ENCODE results near the gene PRKCG.
"Not testable (repeated sequence)": the region's sequence is repeated elsewhere in the genome, so short reads cannot be mapped to it uniquely, and the experiment has no call there.

Gene PRKCG

DNA sequence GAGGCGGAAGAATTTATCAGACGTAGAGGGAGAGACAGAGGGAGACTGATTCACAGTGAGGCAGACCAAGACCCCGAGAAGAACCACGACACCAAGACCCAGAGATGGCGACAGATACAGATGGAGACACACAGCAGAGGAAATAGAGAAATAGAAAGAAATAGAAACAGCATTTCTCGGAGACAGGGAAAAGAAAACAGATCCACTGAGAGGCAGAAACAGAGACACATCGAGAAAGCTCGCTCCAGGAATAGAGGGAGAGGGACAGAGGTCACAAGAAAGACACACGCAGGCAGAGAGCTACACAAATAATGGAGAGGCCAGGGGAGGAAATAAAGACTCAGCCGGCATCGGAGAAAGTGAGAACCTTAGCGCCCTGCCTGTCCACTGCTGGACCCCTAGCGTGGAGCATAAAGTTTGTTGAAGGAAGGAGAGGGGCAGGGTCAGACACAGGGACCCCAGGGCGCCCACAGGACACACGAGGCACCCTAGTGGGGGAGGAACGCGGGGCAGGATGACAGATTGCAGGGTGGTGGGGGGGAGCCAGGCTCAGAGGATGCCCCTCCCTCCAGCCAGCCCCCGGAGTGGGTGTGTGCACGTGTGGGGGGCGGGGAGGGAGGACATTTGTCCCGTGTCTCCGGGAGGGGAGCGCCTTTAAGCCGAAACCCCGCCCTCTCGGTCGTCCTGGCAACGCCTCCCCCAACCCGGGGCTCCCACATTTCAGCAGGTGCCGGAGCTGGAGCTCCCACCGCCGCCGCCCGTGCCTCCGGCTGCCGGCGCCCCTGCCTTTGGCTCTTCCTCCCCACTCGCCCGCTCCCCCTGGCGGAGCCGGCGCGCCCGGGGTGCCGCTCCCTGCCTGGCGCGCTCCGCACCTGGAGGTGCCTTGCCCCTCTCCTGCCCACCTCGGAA lies at the start of gene PRKCG:
PRKCG (plus strand) TSS at position 716 of the 909 bp plus-strand sequence. CDS start 298 bp downstream, outside the sequence.
- no peak for DNase-seq (ENCODE audit: low read depth)

DNA sequence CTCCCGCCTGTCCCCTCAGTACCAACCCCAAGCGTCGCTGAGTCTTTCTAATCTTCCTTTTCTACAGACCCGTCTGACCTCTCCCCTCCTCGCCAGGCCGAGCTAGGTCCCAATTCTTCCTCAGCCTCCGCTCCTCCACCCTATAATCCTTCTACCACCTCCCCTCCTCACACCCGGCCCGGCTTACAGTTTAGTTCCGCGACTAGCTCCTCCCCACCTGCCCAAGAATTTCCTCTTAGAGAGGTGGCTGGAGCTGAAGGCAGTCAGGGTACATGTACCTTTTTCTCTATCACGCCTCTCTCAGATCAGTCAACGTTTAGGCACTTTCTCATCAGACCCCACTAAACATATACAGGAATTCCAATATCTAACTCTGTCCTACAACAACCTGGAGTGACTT lies 49.1 kb upstream of the PRKCG start:
- not testable (repeated sequence) for DNase-seq (ENCODE audit: low read depth)

DNA sequence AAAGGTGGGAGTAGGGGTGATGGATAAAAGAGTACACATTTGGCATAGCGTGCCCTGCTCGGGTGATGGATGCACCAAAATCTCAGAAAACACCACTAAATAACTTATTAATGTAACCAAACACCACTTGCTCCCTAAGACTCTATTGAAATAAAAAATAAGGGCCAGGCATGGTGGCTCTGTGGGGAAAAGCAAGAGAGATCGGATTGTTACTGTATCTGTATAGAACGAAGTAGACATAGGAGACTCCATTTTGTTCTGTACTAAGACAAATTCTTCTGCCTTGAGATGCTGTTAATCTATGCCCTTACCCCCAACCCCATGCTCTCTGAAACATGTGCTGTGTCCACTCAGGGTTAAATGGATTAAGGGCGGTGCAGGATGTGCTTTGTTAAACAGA lies 43.6 kb upstream of the PRKCG start:
- DNase-seq (ENCODE audit: low read depth): not testable (repeated sequence)

DNA sequence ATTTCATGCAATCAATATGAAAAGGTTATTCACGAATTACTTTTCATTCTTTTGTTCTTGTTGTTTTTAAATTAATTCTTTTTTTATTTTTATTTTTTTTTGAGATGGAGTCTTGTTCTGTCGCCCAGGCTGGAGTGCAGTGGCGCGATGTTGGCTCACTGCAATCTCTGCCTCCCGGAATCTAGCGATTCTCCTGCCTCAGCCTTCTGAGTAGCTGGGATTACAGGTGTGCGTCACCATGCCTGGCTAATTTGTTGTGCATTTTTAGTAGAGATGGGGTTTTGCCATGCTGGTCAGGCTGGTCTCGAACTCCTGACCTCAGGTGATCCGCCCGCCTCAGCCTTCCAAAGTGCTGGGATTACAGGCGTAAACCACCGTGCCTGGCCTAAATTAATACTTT lies 41.8 kb upstream of the PRKCG start:
- DNase-seq (ENCODE audit: low read depth): not testable (repeated sequence)

DNA sequence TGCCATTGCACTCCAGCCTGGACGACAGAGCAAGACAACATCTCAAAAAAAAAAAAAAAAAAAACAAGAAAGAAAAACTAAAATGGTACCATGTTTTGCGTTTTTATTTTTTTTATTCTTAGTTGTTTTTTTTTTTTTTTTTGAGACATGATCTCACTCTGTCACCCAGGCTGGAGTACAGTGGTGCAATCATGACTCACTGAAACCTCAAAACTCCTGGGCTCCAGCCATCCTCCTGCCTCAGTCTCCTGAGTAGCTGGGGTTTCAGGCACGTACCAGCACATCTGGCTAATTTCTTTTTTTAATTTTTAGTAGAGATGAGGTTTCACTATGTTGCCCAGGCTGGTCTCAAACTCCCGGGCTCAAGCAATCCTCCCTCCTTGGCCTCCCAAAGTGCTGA lies 41.1 kb upstream of the PRKCG start:
- DNase-seq (ENCODE audit: low read depth): peak; percentile 82

DNA sequence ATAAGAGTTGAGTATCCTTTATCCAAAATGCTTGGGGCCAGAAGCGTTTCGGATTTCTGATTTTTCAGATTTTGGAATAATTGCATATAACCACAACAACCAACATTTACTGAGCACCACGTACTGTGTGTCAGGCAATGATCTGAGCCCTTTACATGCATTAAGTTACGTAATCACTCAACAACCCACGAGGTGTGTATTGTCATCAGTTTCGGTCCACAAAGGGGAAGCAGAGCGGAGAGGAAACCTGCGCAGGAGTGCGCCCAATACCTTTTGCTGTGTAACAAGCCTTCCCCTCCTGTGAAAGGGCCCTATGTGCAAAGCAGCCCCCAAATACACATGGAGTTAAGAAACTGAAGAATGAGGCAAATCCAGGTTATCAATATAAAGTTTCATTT lies 37.1 kb upstream of the PRKCG start:
- DNase-seq (ENCODE audit: low read depth): no peak

DNA sequence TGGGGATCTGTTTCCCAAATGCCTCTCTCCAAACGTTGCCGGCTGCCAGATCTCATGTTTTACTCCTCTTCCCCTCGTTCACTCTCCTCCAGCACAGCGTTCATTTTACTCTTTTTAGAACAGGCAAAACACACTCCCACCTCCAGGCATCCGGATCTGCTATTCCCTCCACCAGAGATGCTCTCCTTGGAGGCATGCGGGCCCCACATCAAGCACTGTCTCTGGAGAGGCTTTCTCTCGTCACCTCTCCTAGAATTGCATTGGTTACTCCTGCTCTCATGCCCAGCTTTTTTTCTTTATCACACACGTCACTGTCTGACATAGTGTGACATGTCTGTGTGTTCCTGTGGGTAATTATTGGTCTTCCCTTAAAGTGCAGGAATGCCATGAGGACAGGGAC lies 34.4 kb upstream of the PRKCG start:
- no peak for DNase-seq (ENCODE audit: low read depth)

DNA sequence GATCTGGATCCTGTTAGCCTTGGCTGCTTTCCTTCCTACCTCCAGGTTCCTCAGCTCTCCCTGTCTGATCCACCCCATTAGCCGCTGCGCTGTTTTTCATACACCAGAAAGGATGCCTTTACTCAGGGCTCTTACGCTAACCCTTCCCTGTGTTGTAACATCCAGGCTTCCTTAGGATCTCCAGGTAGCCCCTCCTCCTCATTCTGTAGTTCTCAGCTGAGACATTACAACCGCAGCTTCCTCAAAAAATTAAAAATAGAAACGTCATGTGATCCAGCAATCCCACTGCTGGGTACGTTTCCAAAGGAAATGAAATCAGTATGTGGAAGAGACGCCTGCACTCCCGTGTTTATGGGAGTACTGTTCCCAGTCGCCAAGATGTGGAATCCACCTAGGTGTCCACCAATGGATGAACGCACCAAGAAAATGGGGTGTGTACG lies 32.7 kb upstream of the PRKCG start:
- DNase-seq (ENCODE audit: low read depth): peak; percentile 72

DNA sequence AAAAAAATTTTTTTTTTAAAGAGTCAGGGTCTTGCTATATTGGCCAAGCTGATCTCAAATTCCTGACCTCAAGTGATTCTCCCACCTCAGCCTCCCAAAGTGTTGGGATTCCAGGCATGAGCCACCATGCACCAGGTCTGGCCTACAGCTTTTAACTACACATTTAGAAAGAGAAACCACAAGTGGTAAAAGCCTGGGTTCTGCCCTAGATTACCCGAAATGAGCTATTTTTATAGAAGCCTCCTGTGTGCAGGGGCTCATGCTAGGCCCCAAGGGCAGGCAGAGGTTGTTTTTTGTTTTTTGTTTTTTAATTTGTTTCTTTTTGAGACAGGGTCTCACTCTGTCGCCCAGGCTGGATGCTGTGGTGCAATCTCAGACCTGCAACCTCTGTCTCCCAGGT lies 28.3 kb upstream of the PRKCG start:
- no peak for DNase-seq (ENCODE audit: low read depth)

DNA sequence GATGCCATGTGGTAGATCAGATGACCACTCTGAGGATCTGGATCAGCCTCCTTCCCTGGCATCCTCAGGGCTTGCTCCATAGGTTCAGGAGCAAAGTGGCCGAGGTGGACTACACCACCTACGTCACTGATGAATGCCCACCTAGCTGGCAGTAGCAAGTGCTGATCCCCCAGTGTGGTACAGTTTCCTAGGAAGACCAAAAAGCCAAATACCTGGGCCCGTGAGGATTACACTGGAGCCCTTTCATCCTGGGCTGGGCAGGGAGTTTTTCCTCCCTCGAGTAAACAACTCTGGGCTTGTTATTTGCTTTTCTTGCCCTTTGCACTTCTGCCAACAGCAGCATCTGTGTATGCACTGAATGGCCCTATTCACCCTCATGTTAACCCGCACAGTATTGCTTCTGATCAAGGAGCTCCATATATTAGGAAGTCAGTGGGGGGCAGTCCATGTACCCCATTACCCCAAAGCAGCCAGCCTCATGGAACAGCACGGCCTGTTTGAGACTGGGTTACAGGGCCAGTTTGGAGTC lies 17.6 kb upstream of the PRKCG start:
- no peak for DNase-seq (ENCODE audit: low read depth)

DNA sequence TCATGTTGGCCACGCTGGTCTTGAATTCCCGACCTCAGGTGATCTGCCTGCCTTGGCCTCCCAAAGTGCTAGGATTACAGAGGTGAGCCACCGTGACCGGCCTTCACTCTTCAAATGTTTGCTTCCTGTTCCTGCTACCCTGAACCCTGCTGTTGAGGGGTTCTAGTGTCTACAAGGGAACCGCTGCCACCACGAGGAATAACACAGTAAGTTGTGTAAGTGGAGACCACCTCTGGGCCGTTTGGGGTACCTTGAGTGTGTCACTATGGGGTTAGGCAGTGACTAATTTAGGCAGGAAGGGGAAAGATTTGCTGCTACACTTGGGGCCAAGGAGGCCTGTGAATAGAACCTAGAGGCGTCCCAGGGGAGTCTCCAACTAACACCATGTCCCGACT lies 16.5 kb upstream of the PRKCG start:
- DNase-seq (ENCODE audit: low read depth): no peak

DNA sequence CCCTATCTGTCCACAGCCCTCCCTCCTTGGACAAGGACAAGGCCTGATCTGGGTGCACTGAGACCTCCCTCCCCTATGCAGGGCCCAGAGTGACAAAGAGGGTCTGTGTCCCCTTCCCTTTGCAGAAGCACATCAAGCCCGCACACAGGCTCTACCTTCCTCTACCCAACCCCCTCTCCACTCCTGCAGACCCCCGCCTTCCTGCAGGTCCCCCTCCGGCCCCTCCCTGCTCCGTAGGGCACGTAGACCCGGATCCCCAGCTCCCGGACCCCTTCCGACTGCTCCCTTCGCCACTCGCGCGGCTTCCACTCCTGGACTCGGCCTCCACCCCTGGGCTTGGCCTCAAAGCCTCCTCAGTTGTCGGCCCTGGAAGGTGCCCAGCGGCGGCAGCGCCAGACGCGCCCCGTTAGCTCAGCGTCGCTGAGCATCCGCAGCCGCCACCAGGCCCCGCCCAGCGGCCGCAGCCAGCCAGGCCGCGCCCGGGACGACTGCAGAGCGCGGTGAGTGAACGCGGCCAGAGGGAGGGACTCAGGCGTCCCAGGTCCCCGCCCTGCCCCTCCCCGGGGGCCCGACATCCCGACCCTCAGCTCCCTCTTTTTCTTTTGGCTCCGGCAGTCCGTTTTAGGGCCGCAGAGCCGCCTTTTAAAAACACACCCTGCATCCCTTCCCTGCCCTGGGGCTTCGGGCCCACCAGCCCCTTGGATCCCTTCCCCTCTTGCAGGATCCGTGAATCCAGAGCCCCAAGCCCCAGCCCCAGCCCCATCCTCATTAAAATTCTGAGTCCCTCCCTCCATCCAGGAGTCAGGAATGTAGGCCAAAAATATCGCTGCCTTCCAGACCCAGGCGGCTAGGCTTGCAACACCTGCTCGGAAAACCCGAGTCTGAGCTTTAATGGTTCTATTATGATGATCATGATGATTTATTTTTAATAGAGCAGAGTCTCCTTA lies 15.8 kb upstream of the PRKCG start:
- no peak for DNase-seq (ENCODE audit: low read depth)

DNA sequence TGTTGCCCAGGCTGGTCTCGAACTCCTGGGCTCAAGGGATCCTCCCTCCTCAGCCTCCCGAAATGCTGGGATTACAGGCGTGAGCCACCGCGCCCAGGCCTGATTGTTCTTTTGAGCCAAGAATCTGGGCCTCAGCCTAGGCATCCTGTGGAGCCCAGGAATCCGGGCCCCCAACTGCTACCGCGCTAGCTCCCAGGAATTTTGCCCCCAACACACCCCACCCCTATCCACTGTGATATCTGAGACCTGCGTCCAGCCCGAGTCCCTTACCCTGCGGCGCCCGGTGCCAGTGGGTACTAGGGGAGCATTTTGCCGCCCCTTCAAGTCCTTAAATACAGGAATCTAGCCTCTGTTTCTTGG lies 15.2 kb upstream of the PRKCG start:
- no peak for DNase-seq (ENCODE audit: low read depth)

DNA sequence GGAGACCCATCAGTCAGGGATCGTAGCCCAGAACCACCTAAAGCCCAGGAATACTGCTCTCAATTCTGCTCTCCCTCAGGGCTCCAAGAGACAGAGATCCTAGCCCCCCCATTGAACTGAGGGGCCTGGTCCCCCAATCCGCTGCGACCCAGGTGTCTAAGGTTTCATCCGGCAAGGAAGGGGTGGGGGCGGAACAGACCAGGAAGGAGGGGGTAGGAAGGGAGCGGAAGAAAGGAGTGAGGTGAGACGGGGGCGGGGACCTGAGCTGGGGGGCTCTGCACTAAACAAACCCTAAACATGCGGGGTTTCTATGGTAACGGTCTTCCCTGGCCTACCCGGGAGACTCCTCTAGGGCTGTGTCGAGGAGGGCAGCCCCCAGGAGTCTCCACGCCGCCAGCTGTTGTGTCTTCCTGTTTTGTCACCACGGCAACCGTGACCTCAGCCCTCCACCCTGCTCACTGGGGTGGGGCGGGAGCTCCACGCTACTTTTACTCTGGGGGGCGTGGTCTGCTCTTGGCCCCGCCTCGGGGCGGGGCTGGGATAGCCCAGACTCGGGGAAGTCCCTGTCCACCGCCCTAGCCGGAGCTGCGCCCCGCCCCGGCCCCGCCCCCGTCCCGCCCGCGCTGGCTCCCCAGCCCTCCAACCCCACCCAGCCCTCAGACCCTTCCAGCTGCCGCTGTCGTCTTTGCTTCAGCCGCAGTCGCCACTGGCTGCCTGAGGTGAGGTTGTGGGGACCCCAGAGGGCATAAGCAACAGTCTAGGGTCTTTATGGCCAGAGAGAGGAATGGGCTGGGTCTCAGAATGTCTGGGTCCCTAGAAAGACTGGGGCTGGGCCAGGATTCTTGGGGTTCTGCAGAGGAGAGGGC lies 14.5 kb upstream of the PRKCG start, which contains the start of gene MYADM:
MYADM (plus strand) TSS at position 659 of the 866 bp plus-strand sequence. CDS start 5,647 bp downstream, outside the sequence.
- DNase-seq (ENCODE audit: low read depth): peak; percentile 99

DNA sequence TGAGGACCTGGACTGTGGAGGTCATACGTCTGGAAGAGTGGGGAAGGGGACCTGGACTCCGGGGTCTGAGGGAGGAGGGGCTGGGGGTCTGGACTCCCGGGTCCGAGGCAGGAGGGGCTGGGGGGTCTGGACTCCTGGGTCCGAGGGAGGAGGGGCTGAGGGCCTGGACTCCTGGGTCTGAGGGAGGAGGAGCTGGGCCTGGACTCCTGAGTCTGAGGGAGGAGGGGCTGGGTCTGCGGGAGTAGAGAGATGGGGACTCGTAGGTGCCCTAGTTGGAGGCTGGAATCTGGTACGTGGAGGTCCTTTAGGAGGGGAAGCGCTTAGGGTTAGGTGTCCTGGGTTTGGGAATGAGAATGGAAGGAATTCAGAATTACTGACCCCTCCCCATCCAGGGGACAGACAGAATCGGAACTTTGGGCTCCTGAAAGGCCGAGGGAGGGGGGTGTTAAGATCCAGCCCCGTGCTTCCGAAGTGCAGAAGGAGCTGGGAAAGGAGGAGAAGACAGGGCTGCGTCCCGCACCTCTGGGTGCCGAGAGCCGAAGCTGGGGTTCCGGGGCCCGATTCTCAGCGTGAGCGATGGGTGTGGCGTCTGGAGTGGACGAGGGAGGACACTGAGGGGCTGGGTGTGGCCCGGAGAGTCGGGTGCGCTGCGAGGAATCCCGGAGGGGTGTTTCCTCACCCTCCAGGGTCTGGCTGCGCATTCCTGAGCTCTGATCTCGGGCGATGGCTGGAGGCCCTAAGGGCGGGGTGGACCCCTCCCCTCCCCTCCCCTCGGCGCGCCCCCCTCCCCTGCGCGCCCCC lies 13.7 kb upstream of the PRKCG start:
- no peak for DNase-seq (ENCODE audit: low read depth)

DNA sequence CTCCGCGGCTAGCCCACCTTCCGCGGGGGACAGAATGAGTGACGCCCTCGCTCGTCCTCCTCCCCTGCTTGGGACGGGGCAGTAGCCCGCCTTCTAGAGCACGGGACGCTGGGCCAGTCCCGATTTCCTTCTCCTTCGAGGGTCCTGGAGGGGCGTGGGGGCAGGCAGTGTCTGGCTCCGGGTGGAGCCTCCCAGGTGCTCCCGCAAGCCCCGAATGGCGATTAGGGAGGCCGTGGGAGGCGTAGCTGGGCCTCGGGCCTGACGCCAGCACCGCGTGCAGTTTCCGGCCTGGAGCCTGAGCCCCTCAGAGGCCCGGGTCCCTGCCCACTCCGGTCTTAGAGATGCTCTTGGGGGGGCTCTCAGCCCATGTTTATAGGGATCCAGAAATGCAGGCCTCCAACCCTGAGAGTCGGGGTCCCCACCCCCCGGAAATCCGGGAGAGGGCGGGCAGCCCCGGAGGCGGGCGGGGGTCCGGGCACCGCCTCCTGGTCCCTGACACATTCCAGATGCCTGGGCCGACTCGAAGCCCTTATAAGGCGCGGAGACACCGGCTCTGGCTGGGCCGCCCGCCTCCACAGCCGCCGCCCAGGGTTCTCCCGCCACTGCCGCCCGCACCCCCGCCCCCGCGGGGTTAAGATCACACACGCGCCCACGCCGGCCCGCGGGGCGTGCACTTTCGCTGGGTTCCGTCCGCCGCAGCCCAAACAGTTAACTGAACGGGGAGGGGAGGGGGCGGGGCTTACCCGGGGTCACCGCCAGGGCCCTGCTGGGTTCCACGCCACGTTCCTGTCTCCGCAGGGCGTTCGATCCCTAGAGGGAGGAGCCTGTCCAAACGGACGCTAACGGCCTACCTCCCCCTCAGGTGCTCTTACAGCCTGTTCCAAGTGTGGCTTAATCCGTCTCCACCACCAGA lies 12.8 kb upstream of the PRKCG start:
- peak; percentile 72 for DNase-seq (ENCODE audit: low read depth)

DNA sequence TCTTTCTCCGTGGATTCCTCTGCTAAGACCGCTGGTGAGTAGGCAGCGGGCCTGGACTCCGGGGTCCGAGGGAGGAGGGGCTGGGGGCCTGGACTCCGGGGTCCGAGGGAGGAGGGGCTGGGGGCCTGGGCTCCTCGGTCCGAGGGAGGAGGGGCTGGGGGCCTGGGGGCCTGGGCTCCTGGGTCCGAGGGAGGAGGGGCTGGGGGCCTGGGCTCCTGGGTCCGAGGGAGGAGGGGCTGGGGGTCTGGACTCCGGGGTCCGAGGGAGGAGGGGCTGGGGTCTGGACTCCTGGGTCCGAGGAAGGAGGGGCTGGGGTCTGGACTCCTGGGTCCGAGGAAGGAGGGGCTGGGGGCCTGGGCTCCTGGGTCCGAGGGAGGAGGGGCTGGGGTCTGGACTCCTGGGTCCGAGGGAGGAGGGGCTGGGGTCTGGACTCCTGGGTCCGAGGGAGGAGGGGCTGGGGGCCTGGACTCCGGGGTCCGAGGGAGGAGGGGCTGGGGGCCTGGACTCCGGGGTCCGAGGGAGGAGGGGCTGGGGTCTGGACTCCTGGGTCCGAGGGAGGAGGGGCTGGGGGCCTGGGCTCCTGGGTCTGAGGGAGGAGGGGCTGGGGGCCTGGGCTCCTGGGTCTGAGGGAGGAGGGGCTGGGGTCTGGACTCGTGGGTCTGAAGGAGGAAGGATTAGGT lies 12.1 kb upstream of the PRKCG start:
- not testable (repeated sequence) for DNase-seq (ENCODE audit: low read depth)

DNA sequence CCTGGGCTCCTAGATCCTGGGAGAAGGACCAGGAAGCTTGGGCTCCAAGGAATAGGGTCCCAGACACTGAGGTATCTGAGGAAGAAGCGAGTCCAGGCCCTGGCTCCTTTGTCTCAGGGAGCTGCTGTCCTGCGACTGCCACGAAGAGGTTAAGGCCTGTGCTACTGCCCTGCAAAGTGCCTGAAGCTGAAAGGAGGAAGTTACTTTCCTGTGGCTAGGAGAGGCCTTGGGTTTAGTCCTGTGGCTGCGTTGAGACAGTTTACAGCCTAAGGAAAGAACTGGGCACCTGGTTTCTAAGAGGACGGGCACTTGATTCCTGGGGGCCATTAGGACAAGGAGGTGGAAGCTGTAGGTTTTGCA lies 11.5 kb upstream of the PRKCG start:
- no peak for DNase-seq (ENCODE audit: low read depth)

DNA sequence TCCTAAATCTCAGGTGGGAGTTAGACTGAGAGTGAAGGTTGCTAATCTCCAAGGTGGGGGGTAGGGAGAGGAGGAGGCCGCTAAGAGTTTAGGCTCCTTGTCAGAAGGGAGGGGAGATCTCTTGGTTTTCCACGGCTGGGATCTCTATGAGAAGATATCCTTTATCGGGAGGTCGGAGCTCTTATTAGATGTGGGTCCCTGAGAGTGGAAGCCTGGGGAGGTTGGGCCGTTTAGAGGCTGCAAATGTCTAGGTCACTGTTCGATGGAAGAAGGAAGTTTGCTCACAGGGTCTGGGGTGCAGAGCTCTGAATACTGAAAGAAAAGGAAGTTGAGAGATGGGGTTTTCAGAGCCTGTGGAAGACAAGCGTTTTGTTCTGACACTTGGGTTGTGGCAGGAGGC lies 10.5 kb upstream of the PRKCG start:
- no peak for DNase-seq (ENCODE audit: low read depth)

Measured in GM04504 (cell line).